HepG2 (cell line): ENCODE data around the gene DYNC1LI1. TPM values are rescaled to one million over a fixed set of nuclear protein-coding genes. Genes with fewer than 3 reads are reported as not detected.

ENCODE experiments used
- AGO1 ChIP-seq: fragments of 200-400 bp; formaldehyde crosslinking; IDR thresholded peaks from 2 replicates; pipeline ENCODE4 v1.6.1; 2017; ENCODE audit warnings: mild to moderate bottlenecking, low read depth, low read length, moderate library complexity; ENCODE audit not compliant: poor library complexity, severe bottlenecking
- ATF7 ChIP-seq, 2 experiments: fragments of 450-650 bp in 1 of 2; sonication (generic) in 1 of 2; formaldehyde crosslinking in 1 of 2; IDR thresholded peaks; 2 replicates each; pipeline versions ENCODE4 v1.4.0 to v1.6.1; 2016 to 2020; ENCODE audit warnings: antibody characterized with exemption in 1 of 2, mild to moderate bottlenecking in 1 of 2, missing genetic modification reagents in 1 of 2
- KLF12 ChIP-seq: sonication (generic); formaldehyde crosslinking; IDR thresholded peaks from 2 replicates; pipeline ENCODE4 v1.4.0; 2020; ENCODE audit warnings: missing genetic modification reagents, borderline replicate concordance
- KLF6 ChIP-seq: IDR thresholded peaks from 2 replicates; pipeline ENCODE4 v1.8.0; 2016; ENCODE audit warnings: missing biosample characterization, missing genetic modification reagents
- MIER3 ChIP-seq: IDR thresholded peaks from 2 replicates; pipeline ENCODE4 v1.6.1; 2016; ENCODE audit warnings: missing compliant biosample characterization, borderline replicate concordance
- PRMT3 ChIP-seq: sonication (generic); formaldehyde crosslinking; IDR thresholded peaks from 2 replicates; pipeline ENCODE4 v1.8.1; 2022; ENCODE audit warnings: low read depth, mild to moderate bottlenecking, moderate library complexity, missing genetic modification reagents, borderline replicate concordance
- RXRB ChIP-seq: IDR thresholded peaks from 2 replicates; pipeline ENCODE4 v1.6.1; 2016; ENCODE audit warnings: borderline replicate concordance, missing genetic modification reagents, missing compliant biosample characterization
- SAP130 ChIP-seq: IDR thresholded peaks from 2 replicates; pipeline ENCODE4 v1.6.1; 2016; ENCODE audit warnings: low read depth
- SIX1 ChIP-seq: sonication (generic); formaldehyde crosslinking; IDR thresholded peaks from 2 replicates; pipeline ENCODE4 v1.4.0; 2020; ENCODE audit warnings: missing genetic modification reagents, borderline replicate concordance
- SRY ChIP-seq: sonication (generic); formaldehyde crosslinking; IDR thresholded peaks from 2 replicates; pipeline ENCODE4 v1.8.0; 2022; ENCODE audit warnings: mild to moderate bottlenecking, missing genetic modification reagents
- ZFAT ChIP-seq: sonication (generic); formaldehyde crosslinking; conservative IDR thresholded peaks from 2 replicates; pipeline ENCODE4 v1.8.1; 2023; ENCODE audit warnings: missing genetic modification reagents, inconsistent platforms
- ZNF143 ChIP-seq: sonication (generic); formaldehyde crosslinking; IDR thresholded peaks from 2 replicates; pipeline ENCODE4 v1.4.0; 2020; ENCODE audit warnings: missing genetic modification reagents
- ZNF569 ChIP-seq: sonication (generic); formaldehyde crosslinking; IDR thresholded peaks from 2 replicates; pipeline ENCODE4 v1.5.0; 2020; ENCODE audit warnings: mild to moderate bottlenecking, missing genetic modification reagents, moderate library complexity, borderline replicate concordance
- polyA plus RNA-seq, 8 experiments: library from polyadenylated mRNA; depleted of rRNA in 3 of 8; stranded (reverse) in 7 of 8; unstranded in 1 of 8; fragments of >200 nt; fragmentation: Illumina TruSeq in 4 of 8; extraction: Trizol in 4 of 8; gene quantifications; 2 replicates each; pipeline versions ENCODE4 v1.2.1 to v1.2.3, GENCODE V29; 2011 to 2016; ENCODE audit warnings: low read depth in 4 of 8, missing spikeins in 1 of 8, mixed read lengths in 1 of 8; ENCODE audit not compliant: insufficient read depth in 1 of 8
- total RNA-seq, 5 experiments: library from RNA; depleted of rRNA; stranded (reverse); fragments of >200 nt; fragmentation: Illumina TruSeq; extraction: Trizol; gene quantifications; 2 replicates each; pipeline ENCODE4 v1.2.3, GENCODE V29; 2016; ENCODE audit warnings: low read depth in 1 of 5
- TF ChIP-seq, protein P1 (sequence below): sonication (generic); formaldehyde crosslinking; IDR thresholded peaks from 2 replicates; pipeline ENCODE4 v1.4.0; 2020; ENCODE audit warnings: missing genetic modification reagents, borderline replicate concordance
- TF ChIP-seq, protein P2 (sequence below): sonication (generic); formaldehyde crosslinking; IDR thresholded peaks from 2 replicates; pipeline ENCODE4 v1.8.0; 2023; ENCODE audit warnings: mild to moderate bottlenecking, missing genetic modification reagents
- TF ChIP-seq, protein P3 (sequence below): conservative IDR thresholded peaks from 2 replicates; pipeline ENCODE4 v1.6.1; 2018; ENCODE audit warnings: missing genetic modification reagents
- TF ChIP-seq, protein P4 (sequence below): sonication (generic); formaldehyde crosslinking; IDR thresholded peaks from 2 replicates; pipeline ENCODE4 v1.8.0; 2022; ENCODE audit warnings: mild to moderate bottlenecking, missing genetic modification reagents, moderate library complexity
- TF ChIP-seq, protein P5 (sequence below): sonication (generic); formaldehyde crosslinking; IDR thresholded peaks from 2 replicates; pipeline ENCODE4 v1.8.0; 2022; ENCODE audit warnings: mild to moderate bottlenecking, missing genetic modification reagents
- TF ChIP-seq, protein P6 (sequence below): IDR thresholded peaks from 2 replicates; pipeline ENCODE4 v1.6.1; 2016

Gene DYNC1LI1
- total and polyA plus RNA-seq, 2 of the 13 experiments (the other 11 are each of a cell fraction or from before 2014, with no cell fraction given), result 13.4 to 37.1 TPM

DNA sequence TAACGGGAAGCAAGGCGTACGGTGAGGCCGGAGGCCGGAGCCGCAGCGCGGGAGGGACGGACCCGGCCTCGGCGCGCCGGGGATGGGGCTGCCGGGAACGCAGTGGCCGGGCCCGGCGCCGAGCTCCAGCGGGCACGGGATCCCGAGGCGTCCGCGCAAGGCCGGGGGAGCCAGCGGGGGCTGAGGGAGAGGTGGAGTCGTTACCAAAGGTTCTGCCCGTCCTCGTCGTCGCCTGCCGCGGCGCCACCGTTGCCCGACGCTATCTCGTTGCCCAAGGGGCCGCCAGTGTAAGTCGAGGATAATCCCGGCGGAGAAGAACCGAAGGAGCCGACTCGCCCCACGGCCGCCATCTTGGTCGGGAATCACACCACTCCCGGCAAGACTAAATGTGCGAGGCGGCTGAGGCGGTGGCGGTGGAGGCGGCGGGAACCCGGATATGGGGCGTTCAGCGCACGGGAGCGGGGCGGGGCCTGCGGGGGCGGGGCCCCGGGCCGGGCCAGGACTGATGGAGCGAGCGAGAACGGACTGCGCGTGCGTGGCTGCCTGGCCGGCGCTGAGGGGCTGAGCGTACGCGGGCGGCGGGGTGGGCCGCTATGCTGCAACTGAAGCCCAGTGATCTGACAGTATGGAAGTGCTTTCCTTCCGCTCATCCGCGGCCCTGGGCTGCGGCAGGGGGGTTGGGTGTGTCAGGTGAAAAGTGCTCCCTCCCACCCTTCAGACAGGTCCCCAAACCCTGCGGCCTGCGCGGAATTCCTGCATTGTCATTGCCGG lies at the start of gene DYNC1LI1 (continued):
- TF ChIP-seq SAP130 (peak; percentile 71), ZNF569 (CRISPR knock-in tag) (no peak), ZFAT (no peak), RXRB (CRISPR knock-in tag) (peak; percentile 19; the same call in 1 of the 2 replicates), KLF6 (CRISPR knock-in tag) (no peak), ATF7 (IDR thresholded peaks at IDR 0.05) (no peak), ATF7 (CRISPR knock-in tag; IDR thresholded peaks at IDR 0.05) (no peak), PRMT3 (no peak), AGO1 (no peak), SIX1 (CRISPR knock-in tag) (no peak), SRY (CRISPR knock-in tag) (no peak; the same call in 1 of the 2 replicates), KLF12 (CRISPR knock-in tag) (no peak), ZNF143 (CRISPR knock-in tag) (no peak), MIER3 (CRISPR knock-in tag) (no peak)
- TF ChIP-seq, protein P1, sequence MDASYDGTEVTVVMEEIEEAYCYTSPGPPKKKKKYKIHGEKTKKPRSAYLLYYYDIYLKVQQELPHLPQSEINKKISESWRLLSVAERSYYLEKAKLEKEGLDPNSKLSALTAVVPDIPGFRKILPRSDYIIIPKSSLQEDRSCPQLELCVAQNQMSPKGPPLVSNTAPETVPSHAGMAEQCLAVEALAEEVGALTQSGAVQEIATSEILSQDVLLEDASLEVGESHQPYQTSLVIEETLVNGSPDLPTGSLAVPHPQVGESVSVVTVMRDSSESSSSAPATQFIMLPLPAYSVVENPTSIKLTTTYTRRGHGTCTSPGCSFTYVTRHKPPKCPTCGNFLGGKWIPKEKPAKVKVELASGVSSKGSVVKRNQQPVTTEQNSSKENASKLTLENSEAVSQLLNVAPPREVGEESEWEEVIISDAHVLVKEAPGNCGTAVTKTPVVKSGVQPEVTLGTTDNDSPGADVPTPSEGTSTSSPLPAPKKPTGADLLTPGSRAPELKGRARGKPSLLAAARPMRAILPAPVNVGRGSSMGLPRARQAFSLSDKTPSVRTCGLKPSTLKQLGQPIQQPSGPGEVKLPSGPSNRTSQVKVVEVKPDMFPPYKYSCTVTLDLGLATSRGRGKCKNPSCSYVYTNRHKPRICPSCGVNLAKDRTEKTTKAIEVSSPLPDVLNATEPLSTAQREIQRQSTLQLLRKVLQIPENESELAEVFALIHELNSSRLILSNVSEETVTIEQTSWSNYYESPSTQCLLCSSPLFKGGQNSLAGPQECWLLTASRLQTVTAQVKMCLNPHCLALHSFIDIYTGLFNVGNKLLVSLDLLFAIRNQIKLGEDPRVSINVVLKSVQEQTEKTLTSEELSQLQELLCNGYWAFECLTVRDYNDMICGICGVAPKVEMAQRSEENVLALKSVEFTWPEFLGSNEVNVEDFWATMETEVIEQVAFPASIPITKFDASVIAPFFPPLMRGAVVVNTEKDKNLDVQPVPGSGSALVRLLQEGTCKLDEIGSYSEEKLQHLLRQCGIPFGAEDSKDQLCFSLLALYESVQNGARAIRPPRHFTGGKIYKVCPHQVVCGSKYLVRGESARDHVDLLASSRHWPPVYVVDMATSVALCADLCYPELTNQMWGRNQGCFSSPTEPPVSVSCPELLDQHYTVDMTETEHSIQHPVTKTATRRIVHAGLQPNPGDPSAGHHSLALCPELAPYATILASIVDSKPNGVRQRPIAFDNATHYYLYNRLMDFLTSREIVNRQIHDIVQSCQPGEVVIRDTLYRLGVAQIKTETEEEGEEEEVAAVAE (CRISPR knock-in tag), result no peak
- TF ChIP-seq, protein P2, sequence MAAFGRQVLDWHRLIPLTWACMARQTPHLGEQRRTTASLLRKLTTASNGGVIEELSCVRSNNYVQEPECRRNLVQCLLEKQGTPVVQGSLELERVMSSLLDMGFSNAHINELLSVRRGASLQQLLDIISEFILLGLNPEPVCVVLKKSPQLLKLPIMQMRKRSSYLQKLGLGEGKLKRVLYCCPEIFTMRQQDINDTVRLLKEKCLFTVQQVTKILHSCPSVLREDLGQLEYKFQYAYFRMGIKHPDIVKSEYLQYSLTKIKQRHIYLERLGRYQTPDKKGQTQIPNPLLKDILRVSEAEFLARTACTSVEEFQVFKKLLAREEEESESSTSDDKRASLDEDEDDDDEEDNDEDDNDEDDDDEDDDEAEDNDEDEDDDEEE (CRISPR knock-in tag), result peak; percentile 78; the same call in 1 of the 2 replicates
- TF ChIP-seq, protein P3, sequence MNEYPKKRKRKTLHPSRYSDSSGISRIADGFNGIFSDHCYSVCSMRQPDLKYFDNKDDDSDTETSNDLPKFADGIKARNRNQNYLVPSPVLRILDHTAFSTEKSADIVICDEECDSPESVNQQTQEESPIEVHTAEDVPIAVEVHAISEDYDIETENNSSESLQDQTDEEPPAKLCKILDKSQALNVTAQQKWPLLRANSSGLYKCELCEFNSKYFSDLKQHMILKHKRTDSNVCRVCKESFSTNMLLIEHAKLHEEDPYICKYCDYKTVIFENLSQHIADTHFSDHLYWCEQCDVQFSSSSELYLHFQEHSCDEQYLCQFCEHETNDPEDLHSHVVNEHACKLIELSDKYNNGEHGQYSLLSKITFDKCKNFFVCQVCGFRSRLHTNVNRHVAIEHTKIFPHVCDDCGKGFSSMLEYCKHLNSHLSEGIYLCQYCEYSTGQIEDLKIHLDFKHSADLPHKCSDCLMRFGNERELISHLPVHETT, result no peak
- TF ChIP-seq, protein P4, sequence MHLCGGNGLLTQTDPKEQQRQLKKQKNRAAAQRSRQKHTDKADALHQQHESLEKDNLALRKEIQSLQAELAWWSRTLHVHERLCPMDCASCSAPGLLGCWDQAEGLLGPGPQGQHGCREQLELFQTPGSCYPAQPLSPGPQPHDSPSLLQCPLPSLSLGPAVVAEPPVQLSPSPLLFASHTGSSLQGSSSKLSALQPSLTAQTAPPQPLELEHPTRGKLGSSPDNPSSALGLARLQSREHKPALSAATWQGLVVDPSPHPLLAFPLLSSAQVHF (CRISPR knock-in tag), result no peak
- TF ChIP-seq, protein P5, sequence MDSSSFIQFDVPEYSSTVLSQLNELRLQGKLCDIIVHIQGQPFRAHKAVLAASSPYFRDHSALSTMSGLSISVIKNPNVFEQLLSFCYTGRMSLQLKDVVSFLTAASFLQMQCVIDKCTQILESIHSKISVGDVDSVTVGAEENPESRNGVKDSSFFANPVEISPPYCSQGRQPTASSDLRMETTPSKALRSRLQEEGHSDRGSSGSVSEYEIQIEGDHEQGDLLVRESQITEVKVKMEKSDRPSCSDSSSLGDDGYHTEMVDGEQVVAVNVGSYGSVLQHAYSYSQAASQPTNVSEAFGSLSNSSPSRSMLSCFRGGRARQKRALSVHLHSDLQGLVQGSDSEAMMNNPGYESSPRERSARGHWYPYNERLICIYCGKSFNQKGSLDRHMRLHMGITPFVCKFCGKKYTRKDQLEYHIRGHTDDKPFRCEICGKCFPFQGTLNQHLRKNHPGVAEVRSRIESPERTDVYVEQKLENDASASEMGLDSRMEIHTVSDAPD (CRISPR knock-in tag), result no peak; the same call in 1 of the 2 replicates
- TF ChIP-seq, protein P6, sequence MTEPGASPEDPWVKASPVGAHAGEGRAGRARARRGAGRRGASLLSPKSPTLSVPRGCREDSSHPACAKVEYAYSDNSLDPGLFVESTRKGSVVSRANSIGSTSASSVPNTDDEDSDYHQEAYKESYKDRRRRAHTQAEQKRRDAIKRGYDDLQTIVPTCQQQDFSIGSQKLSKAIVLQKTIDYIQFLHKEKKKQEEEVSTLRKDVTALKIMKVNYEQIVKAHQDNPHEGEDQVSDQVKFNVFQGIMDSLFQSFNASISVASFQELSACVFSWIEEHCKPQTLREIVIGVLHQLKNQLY (CRISPR knock-in tag), result no peak
